HG02571 (cell line): ENCODE measurements around the gene CHRNA9.

Experiments
- ATAC-seq: cut with Tn5 transposase; IDR thresholded peaks from one replicate; pipeline ENCODE4 v1.9.1; 2021; ENCODE audit warnings: mild to moderate bottlenecking, moderate library complexity; ENCODE audit not compliant: unreplicated experiment

CHRNA9 gene

GRCh38 chr4:40308528-40309122 lies 26.5 kb upstream of the CHRNA9 start:
- no peak for ATAC-seq

GRCh38 chr4:40309250-40309774 lies 25.8 kb upstream of the CHRNA9 start:
- no peak for ATAC-seq

GRCh38 chr4:40310225-40310624 lies 24.9 kb upstream of the CHRNA9 start:
- ATAC-seq, result no peak

- ATAC-seq, result no peak
These were observed 23.3 kb upstream of the CHRNA9 start for GRCh38 chr4:40311811-40312346.

- ATAC-seq, result no peak
These were observed 20.2 kb upstream of the CHRNA9 start for GRCh38 chr4:40314951-40315350.

GRCh38 chr4:40316333-40316781 lies 18.8 kb upstream of the CHRNA9 start:
- ATAC-seq, result no peak

- peak; percentile 45 for ATAC-seq
These were observed 18.1 kb upstream of the CHRNA9 start for GRCh38 chr4:40316782-40317635.

- no peak for ATAC-seq
These were observed 17.0 kb upstream of the CHRNA9 start for GRCh38 chr4:40317916-40318658.

- ATAC-seq, result no peak
These were observed 13.4 kb upstream of the CHRNA9 start for GRCh38 chr4:40321574-40322275.

GRCh38 chr4:40322811-40323210 lies 12.3 kb upstream of the CHRNA9 start:
- no peak for ATAC-seq

GRCh38 chr4:40323866-40324265 lies 11.3 kb upstream of the CHRNA9 start:
- no peak for ATAC-seq

GRCh38 chr4:40325406-40326019 lies 9.6 kb upstream of the CHRNA9 start:
- peak; percentile 85 for ATAC-seq

GRCh38 chr4:40327340-40327739 lies 7.8 kb upstream of the CHRNA9 start:
- ATAC-seq, result no peak

GRCh38 chr4:40328383-40328782 lies 6.8 kb upstream of the CHRNA9 start:
- ATAC-seq, result no peak

GRCh38 chr4:40329805-40330204 lies 5.3 kb upstream of the CHRNA9 start:
- ATAC-seq, result no peak

- ATAC-seq, result no peak
These were observed 4.6 kb upstream of the CHRNA9 start for GRCh38 chr4:40330536-40330935.

GRCh38 chr4:40331101-40331745 lies 3.9 kb upstream of the CHRNA9 start:
- ATAC-seq, result no peak

GRCh38 chr4:40331961-40332360 lies 3.2 kb upstream of the CHRNA9 start:
- no peak for ATAC-seq

- no peak for ATAC-seq
These were observed 1.2 kb upstream of the CHRNA9 start for GRCh38 chr4:40333921-40334352.

GRCh38 chr4:40335525-40335894 lies 377 bp downstream of the CHRNA9 start:
- no peak for ATAC-seq
